Ovary (tissue), 3 donors: ENCODE measurements around the gene ZNF750.

Experiments used
- CTCF ChIP-seq, 3 donors: fragments of 450-650 bp in 2 of 3; fragments of 200-600 bp in 1 of 3; IDR thresholded peaks; one replicate each; pipeline versions ENCODE4 v1.5.1 to v1.8.0; 2016 to 2022; ENCODE audit warnings: antibody characterized with exemption in 3 of 3, mild to moderate bottlenecking in 1 of 3
- POLR2A ChIP-seq: fragments of 450-650 bp; IDR thresholded peaks from one replicate; pipeline ENCODE4 v1.6.1; 2017; ENCODE audit warnings: antibody characterized with exemption, mild to moderate bottlenecking, moderate library complexity
- donor health status: DM: no; HTN: no; CAD: no.

- TF ChIP-seq POLR2A (no peak), CTCF (IDR thresholded peaks at IDR 0.05) (no peak)
These were observed 12.9 kb downstream of the ZNF750 start for GRCh38 chr17:82826956-82827355.
